ENCODE measurements around the gene SIGLEC12. TPM values are rescaled to one million over a fixed set of nuclear protein-coding genes. Genes with fewer than 3 reads are reported as not detected.

The SIGLEC12 gene
- total and polyA plus RNA-seq, 2 donors (not counting 3 experiments of a cell fraction or from before 2014, with no cell fraction given): not detected

GRCh38 chr19:51480590-51480989 is 21.0 kb downstream of the SIGLEC12 start:
- no peaks in the 10 kb centered on the region for H3K27me3 ChIP-seq (ENCODE audit: control insufficient read depth in 2 of 2, insufficient read depth in 2 of 2, low read length in 2 of 2)
- H3K4me3 ChIP-seq (replicated peaks in 1 of 3; ENCODE audit: insufficient read depth in 1 of 3, low read depth in 1 of 3, low read length in 3 of 3): no peak overlapping the region
- CTCF ChIA-PET: interaction anchor here (0.7 to 2.5 kb wide), 5 partner anchors 8 to 924 kb away, joined by 3 to 15 read pairs (median 5); no protein-coding TSS in a partner anchor
- H3K9ac ChIP-seq (replicated peaks; ENCODE audit: extremely low read depth, insufficient read depth, low read length): no peak overlapping the region
- H3K27ac ChIP-seq (ENCODE audit: insufficient read depth, low read depth, low read length): no peak overlapping the region
- intact Hi-C loops (cut with micrococcal nuclease) (no loop called here), dilution Hi-C loops (cut with MboI; ENCODE audit: extremely low pct_ligation_motif_present, low sequenced_read_pairs) (no loop called here)
- FAIRE-seq (no peak), DNase-seq (ENCODE audit: low read depth, low spot score) (no peak)
- no peaks in the 10 kb centered on the region for H3K9me3 ChIP-seq (replicated peaks; ENCODE audit: control insufficient read depth, insufficient read depth, low read length)
- no peaks in the 10 kb centered on the region for H3K79me2 ChIP-seq (ENCODE audit: control insufficient read depth, insufficient read depth, low read length)
- no TSS peak for BruUV-seq (replicated peaks)
- H3K9me1 ChIP-seq (replicated peaks; ENCODE audit: control insufficient read depth, extremely low read depth, insufficient read depth, low read length): no peaks in the 10 kb centered on the region
- no peak for TF ChIP-seq CTCF (IDR thresholded peaks at IDR 0.05; ENCODE audit: extremely low read depth in 1 of 2, insufficient read depth in 1 of 2, low read depth in 1 of 2, low read length in 2 of 2)
- TF ChIP-seq POLR2A (IDR thresholded peaks at IDR 0.05; ENCODE audit: low read depth, low read length): no peak
- TF ChIP-seq MYC (IDR thresholded peaks at IDR 0.05; ENCODE audit: low read depth, low read length): no peak
- TF ChIP-seq POLR2AphosphoS5 (IDR thresholded peaks at IDR 0.05; ENCODE audit: insufficient read depth, low read depth, low read length): no peak
- TF ChIP-seq FOS (IDR thresholded peaks at IDR 0.05; ENCODE audit: borderline replicate concordance, insufficient read depth, low read length): no peak
- TF ChIP-seq MAX (IDR thresholded peaks at IDR 0.05; ENCODE audit: insufficient read depth, insufficient read length): no peak
- no peak for TF ChIP-seq JUN (IDR thresholded peaks at IDR 0.05; ENCODE audit: borderline replicate concordance, insufficient read depth, insufficient read length, low read depth)
- TF ChIP-seq GATA2 (IDR thresholded peaks at IDR 0.05; ENCODE audit: insufficient read depth, insufficient read length, low read depth, low read length): no peak
- no peak for TF ChIP-seq EZH2 (IDR thresholded peaks at IDR 0.05; ENCODE audit: borderline replicate concordance, low read depth, low read length, severe bottlenecking)
- H4K20me1 ChIP-seq (replicated peaks; ENCODE audit: control insufficient read depth, extremely low read depth, insufficient read depth, low read length): no peaks in the 10 kb centered on the region
- H3K36me3 ChIP-seq (ENCODE audit: control insufficient read depth in 2 of 2, extremely low read depth in 1 of 2, insufficient read depth in 2 of 2, low read length in 2 of 2): no peaks in the 10 kb centered on the region
- no peak overlapping the region for H2AFZ ChIP-seq (ENCODE audit: low read depth, low read length)
- H3K4me1 ChIP-seq (ENCODE audit: control insufficient read depth, extremely low read depth, insufficient read depth, low read length): no peaks in the 10 kb centered on the region
- H3K4me2 ChIP-seq (ENCODE audit: insufficient read depth, low read length): no peak overlapping the region
- POLR2A ChIA-PET: no interaction called here
